HG02840 (cell line): ENCODE data around the gene CIDEC.
"Not testable (repeated sequence)": the region's sequence is repeated elsewhere in the genome, so short reads cannot be mapped to it uniquely, and the experiment has no call there.

Experiments
- ATAC-seq: cut with Tn5 transposase; IDR thresholded peaks from one replicate; pipeline ENCODE4 v1.9.1; 2021; ENCODE audit warnings: mild to moderate bottlenecking, moderate library complexity, moderate number of reproducible peaks; ENCODE audit not compliant: unreplicated experiment, low FRiP score

CIDEC gene

DNA sequence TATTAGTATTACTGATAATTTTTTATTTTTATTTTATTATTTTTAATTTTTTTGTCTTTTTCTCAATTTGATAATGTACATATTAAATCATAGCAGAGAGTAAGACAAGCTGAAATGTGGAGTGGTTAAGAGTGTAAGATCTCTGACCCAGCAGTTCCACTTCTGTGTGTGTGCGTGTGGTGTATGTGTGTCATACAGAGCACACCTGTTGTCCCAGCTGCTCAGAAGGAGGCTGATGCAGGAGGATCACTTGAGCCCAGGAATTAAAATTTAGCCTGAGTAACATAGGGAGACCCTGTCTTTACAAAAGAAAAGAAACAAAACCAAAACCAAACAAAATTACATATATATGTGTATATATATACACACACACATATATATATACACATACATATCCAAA, 1.4 kb upstream of the CIDEC start:
- no peak for ATAC-seq

DNA sequence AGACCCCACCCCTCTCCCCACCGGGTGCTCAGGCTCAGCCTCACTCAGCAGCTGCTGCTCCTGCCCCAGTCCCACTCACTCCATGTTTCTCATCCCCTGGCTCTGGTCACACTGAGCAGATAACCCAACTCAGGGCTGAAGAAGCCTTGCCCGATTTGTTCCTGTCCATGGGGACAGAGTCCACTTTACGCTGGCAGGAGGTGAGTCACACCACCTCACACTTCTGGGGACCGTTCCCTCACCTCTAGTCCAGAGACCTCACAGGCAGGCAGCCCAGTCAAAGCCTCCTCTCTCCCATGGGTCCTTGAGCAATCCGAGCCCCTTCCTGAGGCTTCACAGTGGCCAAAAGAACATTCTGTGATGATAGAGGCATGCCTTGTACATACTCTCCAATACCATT, 1.4 kb downstream of the CIDEC start:
- no peak for ATAC-seq

DNA sequence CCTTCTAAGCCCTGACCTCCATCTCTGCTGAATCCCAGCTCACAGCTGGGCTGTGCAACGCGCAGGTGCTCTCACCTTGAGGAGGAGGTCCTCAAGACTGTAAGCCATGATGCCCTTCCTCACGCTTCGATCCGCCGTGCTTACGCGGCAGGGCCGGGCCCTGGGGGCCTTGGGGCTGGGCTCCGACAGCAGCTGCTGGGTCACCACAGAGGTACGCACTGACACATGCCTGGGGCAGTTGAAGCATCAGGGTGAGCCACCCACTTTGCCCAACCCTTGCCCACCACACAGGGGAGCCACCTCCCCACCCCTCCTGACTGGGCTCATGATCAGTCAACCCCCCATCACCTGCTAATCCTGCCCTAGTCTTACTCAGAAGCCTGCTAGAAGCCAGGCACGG, 3.1 kb downstream of the CIDEC start:
- no peak for ATAC-seq

DNA sequence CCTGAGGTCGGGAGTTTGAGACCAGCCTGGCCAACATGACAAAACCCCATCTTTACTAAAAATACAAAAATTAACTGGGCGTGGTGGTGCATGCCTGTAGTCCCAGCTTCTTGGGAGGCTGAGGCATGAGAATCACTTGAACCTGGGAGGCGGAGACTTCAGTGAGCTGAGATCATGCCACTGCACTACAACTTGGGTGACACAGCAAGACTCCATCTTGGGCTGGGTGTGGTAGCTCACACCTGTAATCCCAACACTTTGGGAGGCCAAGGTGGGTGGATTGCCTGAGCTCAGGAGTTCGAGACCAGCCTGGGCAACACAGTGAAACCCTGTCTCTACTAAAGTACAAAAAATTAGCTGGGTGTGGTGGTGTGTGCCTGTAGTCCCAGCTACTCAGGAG, 3.8 kb downstream of the CIDEC start:
- ATAC-seq, result not testable (repeated sequence)

- no peak for ATAC-seq
These were observed 4.6 kb downstream of the CIDEC start for GRCh38 chr3:9875448-9875847.

DNA sequence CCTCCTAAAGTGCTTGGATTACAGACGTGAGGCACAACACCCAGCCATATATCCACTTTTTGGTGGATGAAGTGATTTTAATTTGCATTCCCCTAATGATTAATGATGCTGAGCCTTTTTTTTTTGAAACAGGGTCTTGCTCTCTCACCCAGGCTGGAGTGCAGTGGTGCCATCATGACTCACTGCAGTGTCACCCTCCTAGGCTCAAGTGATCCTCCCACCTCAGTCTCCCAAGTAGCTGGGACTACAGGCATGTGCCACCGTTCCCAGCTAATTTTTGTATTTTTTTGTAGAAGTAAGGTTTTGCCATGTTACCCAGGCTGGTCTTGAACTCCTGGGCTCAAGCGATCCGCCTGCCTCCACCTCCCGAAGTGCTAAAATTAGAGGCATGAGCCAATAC, 8.0 kb downstream of the CIDEC start:
- not testable (repeated sequence) for ATAC-seq

GRCh38 chr3:9870978-9871377, 9.1 kb downstream of the CIDEC start:
- ATAC-seq, result no peak

DNA sequence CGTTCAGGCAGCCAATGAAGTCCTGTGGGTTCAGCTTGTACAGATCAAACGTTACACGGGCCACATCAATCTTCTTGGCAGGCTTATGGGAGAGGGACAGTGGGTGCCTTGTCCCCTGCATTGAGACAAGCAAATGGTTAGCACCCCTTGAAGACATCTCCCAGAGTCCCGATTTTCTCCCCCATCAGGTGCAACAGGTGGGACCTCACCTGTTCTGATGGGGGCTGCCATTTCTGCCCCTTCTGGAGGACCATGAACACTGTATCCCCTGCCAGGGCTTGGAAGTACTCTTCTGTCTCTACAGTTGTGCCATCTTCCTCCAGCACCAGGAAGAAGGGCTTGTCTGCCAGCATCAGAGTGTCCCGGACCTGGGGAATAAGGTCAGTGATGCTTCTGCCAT, 10.1 kb downstream of the CIDEC start:
- ATAC-seq, result no peak

- no peak for ATAC-seq
These were observed 12.9 kb downstream of the CIDEC start for GRCh38 chr3:9867106-9867505.

DNA sequence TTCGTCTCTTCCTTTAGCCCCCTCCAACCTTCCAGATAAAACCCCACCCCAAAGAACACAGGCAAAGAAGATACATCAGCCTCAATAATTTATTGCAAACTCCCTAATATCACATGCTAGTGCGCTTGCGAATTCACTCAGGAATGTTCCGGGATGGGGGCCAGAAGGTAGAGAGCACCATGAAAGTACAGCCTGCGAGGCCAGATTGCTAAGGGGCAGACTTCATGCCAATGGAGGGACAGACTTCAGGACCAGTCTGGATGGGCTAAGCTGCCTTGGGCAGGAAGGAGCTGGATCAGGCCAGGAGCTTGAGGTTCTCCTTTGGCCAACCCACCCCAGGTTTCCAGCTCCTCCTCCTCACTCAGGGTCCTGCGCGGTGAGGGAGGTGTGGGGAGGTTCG, 13.4 kb downstream of the CIDEC start:
- no peak for ATAC-seq

DNA sequence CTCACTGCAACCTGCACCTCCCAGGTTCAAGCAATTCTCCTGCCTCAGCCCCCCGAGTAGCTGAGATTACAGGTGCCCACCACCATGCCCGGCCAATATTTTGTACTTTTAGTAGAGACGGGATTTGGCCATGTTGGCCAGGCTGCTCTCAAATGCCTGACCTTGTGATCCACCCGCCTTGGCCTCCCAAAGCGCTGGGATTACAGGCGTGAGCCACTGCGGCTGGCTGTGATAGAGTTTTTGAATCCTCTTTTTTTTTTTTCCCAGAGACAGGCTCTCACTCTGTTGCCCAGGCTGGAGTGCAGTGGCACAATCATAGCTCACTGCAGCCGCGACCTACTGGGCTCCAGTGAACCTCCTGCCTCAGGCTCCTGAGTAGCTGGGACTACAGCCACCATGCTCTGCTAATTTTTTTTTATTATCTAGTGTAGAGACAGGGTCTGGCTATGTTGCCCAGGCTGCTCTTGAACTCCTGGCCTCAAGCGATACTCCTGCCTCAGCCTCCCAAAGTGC, 14.9 kb downstream of the CIDEC start:
- ATAC-seq, result not testable (repeated sequence)

- ATAC-seq, result no peak
These were observed 15.7 kb downstream of the CIDEC start for GRCh38 chr3:9864200-9864927.

DNA sequence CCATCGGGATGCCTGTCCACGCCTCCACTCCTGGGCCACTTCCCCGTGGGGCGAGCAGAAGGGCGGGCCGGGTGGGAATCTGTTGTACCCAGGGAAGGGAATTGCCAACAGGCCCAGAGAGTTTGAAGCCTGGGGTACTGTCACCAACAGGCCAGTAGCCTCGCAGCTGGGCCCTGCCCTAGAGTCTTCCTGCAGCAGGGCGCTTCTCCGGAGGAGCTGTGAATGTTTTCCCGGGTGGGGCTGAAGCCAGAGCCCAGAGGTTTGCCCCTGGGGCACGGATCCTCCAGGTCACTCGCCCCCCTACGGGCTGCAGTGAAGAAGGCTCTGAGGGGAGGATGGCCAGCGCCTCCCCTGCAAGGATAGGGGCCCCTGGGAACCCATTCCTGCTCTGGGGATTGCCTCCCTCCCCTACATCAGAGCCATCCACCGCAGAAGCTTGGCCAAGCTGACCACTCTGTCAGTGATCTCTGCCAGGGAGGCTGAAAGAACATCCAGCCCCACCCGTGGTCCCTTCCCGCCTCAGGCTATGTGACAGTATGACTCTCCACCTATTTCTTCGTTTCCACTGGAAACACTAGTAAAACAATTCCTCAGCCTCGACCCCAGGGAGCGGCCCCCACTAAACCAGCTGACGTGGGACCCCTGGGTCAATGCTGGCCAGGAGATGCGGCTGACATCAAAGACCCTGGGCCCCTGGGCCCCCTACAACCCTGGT, 16.8 kb downstream of the CIDEC start:
- ATAC-seq, result no peak

DNA sequence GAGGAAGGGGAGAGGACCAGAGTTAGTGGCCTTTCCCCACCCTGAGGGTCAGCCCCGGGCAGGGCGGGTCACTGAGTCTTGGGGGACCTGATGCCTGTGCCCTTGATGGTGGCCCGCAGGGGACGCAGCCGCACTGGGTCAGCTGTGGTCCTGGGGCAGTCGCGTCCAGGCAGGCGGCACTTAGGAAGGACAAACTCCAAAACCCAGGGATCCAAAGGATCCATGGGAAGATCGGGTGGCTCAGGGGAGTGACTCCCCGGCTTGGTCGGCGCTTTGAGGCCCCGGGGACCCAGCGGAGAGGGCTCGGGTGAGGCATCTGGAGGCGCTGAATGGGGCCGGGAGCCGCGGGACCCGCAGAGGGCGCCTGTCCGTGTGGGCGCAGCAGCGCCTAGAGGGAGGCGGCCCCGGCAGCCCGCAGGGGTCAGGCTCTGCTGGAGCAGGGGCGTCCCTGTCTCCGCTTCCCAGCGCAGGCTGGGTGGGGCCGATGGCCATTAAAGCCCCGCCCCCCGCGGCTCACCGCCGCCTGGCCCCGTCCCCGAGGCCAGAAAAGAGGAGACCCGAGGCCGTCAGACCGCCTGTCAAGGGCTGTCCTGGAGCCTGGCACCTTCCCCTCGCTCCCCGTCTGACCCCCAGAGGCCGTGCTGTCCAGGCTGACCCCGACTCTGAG, 17.5 kb downstream of the CIDEC start:
- no peak for ATAC-seq

DNA sequence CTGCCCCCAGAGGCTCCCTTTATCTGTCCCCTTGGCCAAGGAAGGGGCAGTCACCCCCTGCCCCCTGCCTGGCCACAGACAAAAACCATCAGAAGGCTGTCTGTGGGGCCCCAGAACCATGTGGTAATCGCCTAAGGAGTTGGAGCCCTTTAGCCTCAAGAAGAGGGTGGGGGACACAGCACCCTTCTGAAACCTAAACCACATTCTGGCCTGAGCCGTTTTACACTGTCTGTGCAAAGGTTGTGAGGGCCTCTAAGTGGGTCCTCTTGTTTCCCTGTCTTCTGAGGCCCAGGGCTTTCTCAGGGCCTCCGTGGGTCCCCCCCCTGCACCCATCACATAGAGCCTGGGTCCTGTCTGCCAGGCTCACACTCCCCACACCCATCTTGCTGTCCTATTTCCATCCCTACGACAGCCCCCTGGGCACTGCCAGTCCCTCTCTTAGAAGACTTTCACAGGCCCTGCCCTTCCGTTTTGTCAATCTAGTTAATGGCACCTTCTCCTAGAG, 18.4 kb downstream of the CIDEC start:
- no peak for ATAC-seq

DNA sequence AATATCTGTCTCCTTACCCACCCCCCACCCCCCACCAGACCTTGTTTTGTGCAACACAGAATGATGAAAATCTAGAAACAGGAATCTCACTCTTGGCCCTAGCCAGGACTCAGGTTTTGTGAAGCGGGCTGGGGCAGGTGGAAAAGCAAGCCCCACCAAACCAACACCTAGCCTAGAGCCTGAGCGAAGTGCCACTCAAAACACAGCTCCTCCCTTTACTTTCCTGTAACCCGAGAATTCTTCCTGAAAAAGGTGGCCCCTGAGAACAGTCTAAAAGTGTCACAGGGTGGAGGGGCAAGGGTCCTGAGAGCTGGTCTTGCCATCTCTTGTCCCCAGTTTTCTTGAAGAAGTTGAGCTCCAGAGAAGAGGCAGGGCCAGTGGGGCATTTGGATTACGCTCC, 18.9 kb downstream of the CIDEC start:
- no peak for ATAC-seq

GRCh38 chr3:9859530-9860025, 20.5 kb downstream of the CIDEC start:
- ATAC-seq, result no peak

- ATAC-seq, result no peak
These were observed 24.5 kb downstream of the CIDEC start for GRCh38 chr3:9855594-9855993.

- not testable (repeated sequence) for ATAC-seq
These were observed 25.6 kb downstream of the CIDEC start for GRCh38 chr3:9854291-9854940.

DNA sequence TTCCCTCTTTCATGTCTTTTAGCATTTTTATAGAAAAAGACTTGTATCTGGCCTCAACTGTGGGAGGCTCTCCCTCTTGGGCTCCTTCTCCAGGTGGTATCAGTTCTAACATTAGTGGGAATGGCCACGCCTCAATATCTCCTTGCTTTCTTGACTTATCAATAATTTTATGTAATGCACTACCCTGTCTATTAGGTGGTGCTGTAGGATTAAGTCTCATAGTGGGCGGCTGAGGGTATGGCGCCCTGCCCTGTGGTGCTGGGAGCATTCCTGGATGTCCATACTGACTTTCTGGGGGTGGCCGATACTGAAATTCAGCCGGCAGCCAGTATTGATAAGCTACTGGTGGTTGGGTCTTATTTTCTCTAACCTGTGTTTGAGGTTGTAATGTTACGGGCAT, 27.5 kb downstream of the CIDEC start:
- no peak for ATAC-seq

DNA sequence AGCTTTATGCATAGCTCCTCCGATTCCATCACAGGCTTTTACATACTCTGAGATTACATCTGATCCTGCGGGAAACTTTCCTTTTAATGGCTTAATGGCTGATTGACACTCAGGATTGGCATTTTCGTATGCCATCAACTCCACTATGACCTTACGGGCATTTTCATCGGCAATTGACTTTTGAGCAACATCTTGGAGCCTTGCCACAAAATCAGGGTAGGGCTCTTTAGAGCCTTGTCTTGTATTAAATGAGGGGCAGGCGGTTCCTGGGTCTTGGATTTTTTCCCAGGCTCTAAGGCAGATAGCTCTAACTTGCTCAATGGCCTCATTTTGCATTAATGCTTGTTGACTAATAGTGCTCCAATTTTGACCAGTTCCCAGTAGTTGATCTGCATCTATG, 28.1 kb downstream of the CIDEC start:
- not testable (repeated sequence) for ATAC-seq
